HG03103 (cell line): ENCODE measurements around the gene PLXDC2.

ENCODE experiments used
- ATAC-seq: cut with Tn5 transposase; IDR thresholded peaks from one replicate; pipeline ENCODE4 v1.9.1; 2021; ENCODE audit warnings: low read depth; ENCODE audit not compliant: unreplicated experiment

The PLXDC2 gene

GRCh38 chr10:19815036-19815730 lies 1.0 kb upstream of the PLXDC2 start:
- ATAC-seq, result no peak

GRCh38 chr10:19815731-19816410 lies 361 bp upstream of the PLXDC2 start:
- ATAC-seq, result no peak

- ATAC-seq, result no peak
Observed at GRCh38 chr10:19817231-19817933, 1.1 kb downstream of the PLXDC2 start.

GRCh38 chr10:19818876-19819275 lies 2.6 kb downstream of the PLXDC2 start:
- ATAC-seq, result no peak

GRCh38 chr10:19819419-19820033 lies 3.3 kb downstream of the PLXDC2 start:
- ATAC-seq, result no peak

GRCh38 chr10:19824381-19825342 lies 8.4 kb downstream of the PLXDC2 start:
- no peak for ATAC-seq

GRCh38 chr10:19825700-19826099 lies 9.5 kb downstream of the PLXDC2 start:
- ATAC-seq, result no peak

GRCh38 chr10:19826712-19827111 lies 10.5 kb downstream of the PLXDC2 start:
- ATAC-seq, result no peak

- no peak for ATAC-seq
Observed at GRCh38 chr10:19828278-19829049, 12.2 kb downstream of the PLXDC2 start.

GRCh38 chr10:19832699-19833098 lies 16.5 kb downstream of the PLXDC2 start:
- ATAC-seq, result no peak

- ATAC-seq, result no peak
Observed at GRCh38 chr10:19833170-19833824, 17.1 kb downstream of the PLXDC2 start.

GRCh38 chr10:19835952-19836351 lies 19.7 kb downstream of the PLXDC2 start:
- ATAC-seq, result no peak

GRCh38 chr10:19839090-19839489 lies 22.9 kb downstream of the PLXDC2 start:
- no peak for ATAC-seq

- no peak for ATAC-seq
Observed at GRCh38 chr10:19839552-19839951, 23.3 kb downstream of the PLXDC2 start.

- ATAC-seq, result no peak
Observed at GRCh38 chr10:19840776-19841175, 24.5 kb downstream of the PLXDC2 start.

GRCh38 chr10:19843487-19843886 lies 27.3 kb downstream of the PLXDC2 start:
- no peak for ATAC-seq

- ATAC-seq, result no peak
Observed at GRCh38 chr10:19845503-19846368, 29.5 kb downstream of the PLXDC2 start.

GRCh38 chr10:19847321-19847720 lies 31.1 kb downstream of the PLXDC2 start:
- no peak for ATAC-seq
